Measurements from ENCODE around the gene ADCY3. TPM values are rescaled to one million over a fixed set of nuclear protein-coding genes. Genes with fewer than 3 reads are reported as not detected.

Gene ADCY3
- total RNA-seq, 2 experiments from 2014 or later: 46.3 to 47.9 TPM

GRCh38 chr2:24797644-24798043 lies 122.4 kb downstream of the ADCY3 start:
- intact Hi-C loops (cut with micrococcal nuclease): loop anchor here (10.0 kb wide), 1 partner anchor 223 kb away; no protein-coding TSS in a partner anchor
- Mint-ChIP-seq H3K27me3 (no peaks in the 10 kb centered on the region), H3K9me3 (no peaks in the 10 kb centered on the region), H3K27ac (no peak overlapping the region), H3K36me3 (ENCODE audit: low read depth) (peaks cover 78% of the 10 kb centered on the region), H3K4me1 (ENCODE audit: low read depth) (peaks cover 27% of the 10 kb centered on the region), H3K4me3 (no peak overlapping the region)
- TF ChIP-seq CTCF (IDR thresholded peaks at IDR 0.05): no peak
- ChIA-PET CTCF (interaction anchor here (0.9 to 2.7 kb wide), 4 partner anchors 17 to 388 kb away, joined by 3 to 9 read pairs (median 3); no protein-coding TSS in a partner anchor), POLR2A (interaction anchor here (1.0 kb wide), 1 partner anchor 18 kb away, joined by 3 read pairs; no protein-coding TSS in a partner anchor)
- DNase-seq: no peak
- ATAC-seq: no peak

- ChIA-PET POLR2A (interaction anchor here (0.9 to 1.3 kb wide), 2 partner anchors 34 to 167 kb away, joined by 3 read pairs; no protein-coding TSS in a partner anchor), CTCF (interaction anchor here (0.8 to 1.7 kb wide), 3 partner anchors 19 to 384 kb away, joined by 4 to 7 read pairs (median 4); no protein-coding TSS in a partner anchor)
- Mint-ChIP-seq H3K27ac (peak overlapping the region; percentile 99), H3K4me1 (ENCODE audit: low read depth) (peaks cover 36% of the 10 kb centered on the region), H3K4me3 (peak overlapping the region; percentile 95), H3K27me3 (no peaks in the 10 kb centered on the region), H3K36me3 (ENCODE audit: low read depth) (peaks cover 53% of the 10 kb centered on the region), H3K9me3 (no peaks in the 10 kb centered on the region)
- ATAC-seq (no peak), DNase-seq (peak; percentile 5)
- no peak for TF ChIP-seq CTCF (IDR thresholded peaks at IDR 0.05)
- intact Hi-C loops (cut with micrococcal nuclease): loop anchor here (10.0 kb wide), 1 partner anchor 219 kb away; no protein-coding TSS in a partner anchor
Measured at GRCh38 chr2:24793761-24794435, 126.1 kb downstream of the ADCY3 start.

GRCh38 chr2:24792874-24793760 lies 126.9 kb downstream of the ADCY3 start, which contains the start of the genes CENPO and PTRHD1:
CENPO (plus strand) TSS chr2:24793425; CDS start chr2:24793920, 495 bp downstream.
PTRHD1 (minus strand) TSS chr2:24793391; CDS start chr2:24793377, 14 bp downstream.
- POLR2A ChIA-PET: interaction anchor here (0.7 to 1.5 kb wide), 8 partner anchors 26 to 435 kb away, joined by 3 to 4 read pairs (median 3); partner anchors contain the start of gene ADCY3
- no peaks in the 10 kb centered on the region for H3K27me3 Mint-ChIP-seq
- no peak for TF ChIP-seq CTCF (IDR thresholded peaks at IDR 0.05)
- H3K4me3 Mint-ChIP-seq: peak within 1 kb of the TSS; percentile 95
- CTCF ChIA-PET: interaction anchor here (0.6 to 1.7 kb wide), 13 partner anchors 12 to 391 kb away, joined by 3 to 7 read pairs (median 3); no protein-coding TSS in a partner anchor
- H3K4me1 Mint-ChIP-seq (ENCODE audit: low read depth): peaks cover 34% of the 10 kb centered on the region
- ATAC-seq (peak; percentile 98), DNase-seq (peak; percentile 98)
- peaks cover 48% of the 10 kb centered on the region for H3K36me3 Mint-ChIP-seq (ENCODE audit: low read depth)
- peak within 1 kb of the TSS; percentile 99 for H3K27ac Mint-ChIP-seq
- no peaks in the 10 kb centered on the region for H3K9me3 Mint-ChIP-seq
- intact Hi-C loops (cut with micrococcal nuclease): loop anchor here (10.0 kb wide), 1 partner anchor 218 kb away; no protein-coding TSS in a partner anchor

- POLR2A ChIA-PET: interaction anchor here (0.7 to 1.5 kb wide), 7 partner anchors 27 to 434 kb away, joined by 3 to 4 read pairs (median 3); partner anchors contain the start of gene ADCY3
- Mint-ChIP-seq H3K4me3 (peak overlapping the region; percentile 95), H3K4me1 (ENCODE audit: low read depth) (peaks cover 28% of the 10 kb centered on the region), H3K27me3 (no peaks in the 10 kb centered on the region), H3K9me3 (no peaks in the 10 kb centered on the region), H3K27ac (peak overlapping the region; percentile 99), H3K36me3 (ENCODE audit: low read depth) (peaks cover 42% of the 10 kb centered on the region)
- CTCF ChIA-PET: interaction anchor here (0.8 to 1.7 kb wide), 12 partner anchors 11 to 383 kb away, joined by 3 to 7 read pairs (median 3); no protein-coding TSS in a partner anchor
- no peak for DNase-seq
- no peak for ATAC-seq
- intact Hi-C loops (cut with micrococcal nuclease): loop anchor here (10.0 kb wide), 1 partner anchor 218 kb away; no protein-coding TSS in a partner anchor
- TF ChIP-seq CTCF (IDR thresholded peaks at IDR 0.05): no peak
Measured at GRCh38 chr2:24792542-24792873, 127.5 kb downstream of the ADCY3 start.
